HG02885 (cell line): Measurements from ENCODE around the gene LRRC1.
"Not testable (repeated sequence)": the region's sequence is repeated elsewhere in the genome, so short reads cannot be mapped to it uniquely, and the experiment has no call there.

Source experiments
- ATAC-seq: cut with Tn5 transposase; IDR thresholded peaks from one replicate; pipeline ENCODE4 v1.9.1; 2021; ENCODE audit warnings: mild to moderate bottlenecking; ENCODE audit not compliant: unreplicated experiment, poor library complexity

Gene LRRC1

DNA sequence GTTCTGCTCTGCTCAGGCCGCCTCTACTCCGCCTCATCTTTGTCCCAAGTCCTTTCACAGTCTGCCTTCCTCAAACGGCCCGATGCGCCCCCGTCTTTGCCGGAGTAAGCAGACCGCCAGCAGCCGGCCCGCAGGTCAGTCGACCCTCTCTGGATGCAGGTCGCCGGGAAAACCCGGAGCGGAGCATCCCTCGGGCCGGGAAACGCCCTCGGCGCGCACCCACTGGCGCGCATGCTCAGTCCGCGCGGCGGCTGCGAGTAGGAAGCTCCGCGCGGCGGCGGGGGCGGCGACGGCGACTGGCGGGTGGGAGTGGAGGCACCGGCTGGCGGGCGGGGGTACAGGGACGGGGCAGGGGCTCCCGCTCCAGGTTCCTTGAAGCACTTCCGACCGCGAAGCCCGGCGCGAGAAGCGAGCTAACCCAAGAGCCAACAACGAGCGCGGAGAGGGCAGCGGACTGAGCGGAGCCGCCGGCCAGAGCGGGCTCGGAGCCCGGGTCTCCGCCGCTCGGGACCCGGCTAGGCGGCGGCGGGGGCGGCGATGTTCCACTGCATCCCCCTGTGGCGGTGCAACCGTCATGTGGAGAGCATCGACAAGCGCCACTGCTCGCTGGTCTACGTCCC, at the start of gene LRRC1:
LRRC1 (plus strand) TSS at position 286 of the 620 bp plus-strand sequence; CDS start at position 538, 252 bp downstream.
- ATAC-seq = peak; percentile 84

DNA sequence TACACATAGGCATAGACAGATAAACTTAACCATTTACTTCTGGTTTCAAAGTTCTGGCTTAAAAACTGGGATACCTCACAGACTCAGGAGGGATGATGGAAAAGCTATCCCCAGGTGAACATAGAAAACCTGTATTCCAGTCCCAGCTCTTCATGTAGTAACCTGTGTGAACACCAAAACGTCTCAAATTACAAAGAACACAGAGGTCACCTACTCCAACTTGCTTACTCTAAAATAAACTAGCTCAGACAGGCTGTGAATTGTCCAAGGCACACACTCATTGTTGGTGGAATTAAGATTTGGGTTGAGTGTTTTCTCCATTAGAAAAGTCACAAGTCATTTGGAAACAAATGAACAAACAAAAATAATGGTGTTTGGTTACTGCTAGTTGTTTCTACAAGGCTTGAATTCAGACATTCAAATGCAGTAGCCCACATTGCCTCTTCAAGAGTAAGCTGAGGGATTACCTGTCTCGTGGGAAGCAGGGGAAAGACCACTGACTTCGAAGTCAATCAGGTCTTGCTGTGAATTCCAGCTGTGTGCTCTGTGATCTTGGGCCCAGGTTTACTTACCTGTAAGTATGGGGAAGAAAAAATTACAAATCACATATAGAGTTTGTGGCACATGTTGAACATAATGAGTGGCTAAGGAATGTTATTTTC, 48.2 kb upstream of the LRRC1 start:
- no peak for ATAC-seq

DNA sequence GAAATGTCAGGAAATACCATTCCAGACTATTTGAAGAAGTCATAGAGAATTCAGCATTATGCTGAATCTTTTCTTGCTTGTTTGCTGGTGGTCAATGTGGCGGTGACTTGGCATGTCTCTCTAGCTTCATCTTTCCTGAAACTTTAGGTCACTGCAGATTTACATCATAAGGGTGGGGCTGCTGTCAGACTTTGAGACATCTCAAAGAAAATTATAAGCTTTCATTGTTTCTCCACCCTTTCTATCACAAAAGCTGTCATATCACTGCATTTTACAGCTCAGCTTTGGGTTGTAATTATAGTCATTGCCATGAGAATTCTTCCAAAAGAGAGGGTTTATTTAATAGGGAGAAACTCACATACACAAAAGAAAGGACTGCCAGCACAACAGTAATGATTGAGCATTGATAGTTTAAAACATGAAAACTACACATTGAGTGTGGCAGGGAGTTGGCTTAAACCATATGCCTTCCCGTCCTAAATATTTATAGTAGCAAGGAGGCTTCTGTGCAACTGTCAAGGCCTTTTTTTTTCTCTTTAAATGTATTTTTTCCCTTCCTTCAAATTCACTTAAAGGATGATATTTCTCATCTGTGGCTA, 44.7 kb upstream of the LRRC1 start:
- no peak for ATAC-seq

DNA sequence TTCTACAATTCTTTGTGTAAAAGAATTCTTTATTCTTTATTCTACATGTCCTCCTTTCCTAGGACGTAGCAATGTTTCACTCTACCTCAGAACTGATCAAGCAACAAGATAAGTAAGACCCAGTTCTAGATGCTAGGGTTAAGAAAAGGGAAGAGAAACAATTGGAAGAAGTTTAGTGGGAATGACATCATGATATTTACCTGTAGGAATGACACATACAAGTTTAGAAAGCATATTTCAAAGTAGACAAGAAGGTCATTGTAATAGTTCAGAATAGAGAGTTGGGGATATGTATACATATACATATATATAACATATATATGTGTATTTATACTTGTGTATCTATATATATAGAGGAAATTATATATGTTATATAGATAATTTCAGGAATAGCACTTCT, 43.4 kb upstream of the LRRC1 start:
- no peak for ATAC-seq

DNA sequence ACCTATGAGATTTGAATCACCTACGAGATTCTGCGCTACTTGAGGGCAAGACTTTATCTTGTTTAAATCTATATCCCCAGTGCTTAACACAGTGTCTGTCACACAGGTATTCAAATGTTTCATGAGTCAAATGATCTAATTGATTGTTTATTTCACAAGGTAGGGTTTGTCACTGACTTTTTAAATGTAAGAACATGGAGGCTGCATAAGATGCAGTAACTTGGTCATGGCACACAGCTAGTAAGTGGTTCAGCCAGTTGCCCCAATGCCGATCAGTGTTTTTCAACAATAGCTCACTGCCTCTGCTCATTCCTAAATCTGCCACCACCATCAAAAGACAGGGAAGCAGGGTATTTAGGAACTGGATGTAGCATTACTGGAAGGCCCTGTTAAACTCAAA, 42.4 kb upstream of the LRRC1 start:
- ATAC-seq = no peak

DNA sequence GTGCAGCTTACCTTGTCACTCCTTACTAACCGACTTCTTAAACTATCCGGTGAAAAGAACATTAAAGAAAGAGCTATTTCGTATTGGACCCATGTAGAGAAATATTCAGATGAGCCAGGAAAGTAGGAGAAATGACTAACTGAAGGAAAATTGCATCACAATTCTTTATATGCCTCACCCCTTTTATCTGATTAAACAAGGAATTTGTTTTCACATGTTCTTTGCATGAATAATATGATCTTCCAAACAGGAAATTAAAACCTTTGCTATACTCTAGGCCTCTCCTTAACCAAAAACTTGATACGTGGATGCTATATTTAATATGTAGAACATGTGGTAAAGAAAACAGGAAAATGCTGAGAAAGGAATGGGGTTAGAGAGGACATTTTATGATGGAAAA, 41.9 kb upstream of the LRRC1 start:
- ATAC-seq = no peak

DNA sequence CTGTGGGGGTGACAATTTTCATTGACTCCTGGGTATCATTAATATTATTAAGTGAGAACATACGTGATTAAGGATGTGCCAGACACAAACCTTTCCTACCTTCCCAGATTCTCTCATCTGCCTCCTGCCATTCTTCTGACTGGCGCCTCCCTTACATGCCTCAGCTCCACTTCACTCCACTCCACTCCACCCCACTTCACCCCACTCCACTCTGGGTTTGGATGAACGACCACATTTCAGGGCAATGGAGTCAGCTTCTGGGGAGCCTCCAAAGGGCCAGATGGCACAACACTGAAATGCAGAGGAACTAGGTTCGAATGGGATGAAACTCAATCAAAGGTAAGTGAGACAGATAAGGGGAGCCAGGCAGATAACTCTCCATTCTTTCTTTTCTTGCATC, 40.5 kb upstream of the LRRC1 start:
- ATAC-seq = no peak

DNA sequence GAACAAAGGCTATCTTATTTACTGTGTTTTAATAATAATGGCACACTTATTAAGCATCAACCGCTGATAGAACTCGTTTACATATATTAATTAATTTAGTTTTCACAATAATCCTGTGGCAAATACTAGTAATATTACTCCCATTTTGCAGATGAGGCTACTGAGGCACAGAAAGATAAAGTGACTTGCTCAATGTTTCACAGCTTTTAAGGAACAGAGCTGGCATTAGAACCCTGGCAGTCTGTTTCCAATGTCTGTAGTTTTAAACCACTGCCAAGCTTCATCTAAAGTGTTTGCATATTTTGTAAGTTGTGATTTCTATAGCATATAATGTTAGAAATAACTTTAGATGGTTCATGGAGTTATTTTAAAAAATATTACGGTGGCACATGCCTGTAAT, 38.4 kb upstream of the LRRC1 start:
- no peak for ATAC-seq

DNA sequence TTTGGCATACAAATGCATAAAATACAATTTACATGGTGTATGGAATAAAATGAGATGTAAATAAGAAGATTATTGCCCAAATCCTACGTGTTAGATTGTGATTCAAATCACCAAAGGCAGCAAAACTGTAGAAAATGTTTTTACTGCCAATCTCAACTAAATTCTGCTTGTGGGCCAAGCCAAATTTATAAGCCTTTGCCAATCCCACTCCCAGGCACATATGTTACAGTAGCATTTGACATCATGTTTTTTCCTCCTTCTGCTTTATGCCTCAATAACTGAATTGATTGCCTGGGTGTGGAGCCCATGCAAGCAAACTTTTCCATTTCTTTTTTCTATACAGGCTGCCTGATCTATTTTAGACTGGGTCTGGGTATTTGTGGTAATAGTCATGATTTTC, 36.3 kb upstream of the LRRC1 start:
- no peak for ATAC-seq

DNA sequence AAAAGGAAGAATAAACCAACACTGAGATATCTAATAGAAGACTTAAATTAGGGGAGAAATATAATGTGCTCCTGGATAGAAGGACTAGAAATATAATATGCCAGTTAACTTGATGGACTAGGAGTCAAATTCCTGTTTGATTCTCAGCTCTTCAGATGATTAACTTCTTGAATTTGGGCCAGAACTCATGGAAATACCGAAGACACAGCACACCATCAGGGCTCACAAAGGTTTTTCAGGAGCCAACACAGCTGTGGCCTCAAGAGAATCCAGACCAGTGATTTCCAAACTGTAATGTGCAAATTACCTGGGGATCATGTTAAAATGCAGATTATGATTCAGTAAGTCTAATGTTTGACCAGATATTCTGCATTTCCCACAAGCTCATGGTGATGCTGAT, 33.8 kb upstream of the LRRC1 start:
- ATAC-seq = no peak

DNA sequence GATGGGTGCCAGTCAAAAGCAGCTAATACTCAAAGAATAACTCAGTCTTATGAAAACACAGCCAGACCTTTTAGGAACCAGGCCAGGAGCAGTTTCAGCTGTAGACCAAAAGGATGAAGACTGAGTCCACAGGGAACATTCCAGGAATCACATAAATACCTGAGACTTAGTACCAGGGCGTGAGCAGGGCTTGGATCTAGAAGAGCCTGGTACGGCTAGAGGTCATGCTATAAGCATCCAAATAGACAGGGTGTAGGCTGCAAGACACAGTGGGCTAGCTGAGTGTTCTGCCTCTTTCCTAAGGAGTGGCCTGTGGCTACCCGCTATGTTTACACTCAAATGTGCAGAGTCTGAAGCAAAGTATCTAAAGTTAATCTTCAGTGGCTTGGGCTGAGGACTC, 29.5 kb upstream of the LRRC1 start:
- ATAC-seq = no peak

DNA sequence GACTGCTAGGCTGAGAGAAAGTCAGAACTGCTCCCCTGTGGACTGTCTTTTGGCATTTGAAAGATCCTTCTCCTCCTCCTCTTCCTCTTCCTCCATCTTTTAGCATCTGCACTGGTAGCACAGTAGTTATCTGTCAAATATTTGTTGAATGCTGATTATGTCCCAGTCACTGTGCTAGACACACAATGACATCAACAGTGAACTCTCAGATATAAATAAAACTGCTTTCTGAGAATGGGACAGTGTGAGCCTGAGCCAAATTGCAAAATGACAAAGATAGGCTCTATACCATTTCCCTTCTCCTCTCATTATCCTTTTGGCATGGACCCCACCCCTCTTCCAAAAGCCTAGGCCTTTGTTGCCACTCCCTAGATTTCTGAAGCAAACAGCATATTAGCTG, 27.9 kb upstream of the LRRC1 start:
- no peak for ATAC-seq

DNA sequence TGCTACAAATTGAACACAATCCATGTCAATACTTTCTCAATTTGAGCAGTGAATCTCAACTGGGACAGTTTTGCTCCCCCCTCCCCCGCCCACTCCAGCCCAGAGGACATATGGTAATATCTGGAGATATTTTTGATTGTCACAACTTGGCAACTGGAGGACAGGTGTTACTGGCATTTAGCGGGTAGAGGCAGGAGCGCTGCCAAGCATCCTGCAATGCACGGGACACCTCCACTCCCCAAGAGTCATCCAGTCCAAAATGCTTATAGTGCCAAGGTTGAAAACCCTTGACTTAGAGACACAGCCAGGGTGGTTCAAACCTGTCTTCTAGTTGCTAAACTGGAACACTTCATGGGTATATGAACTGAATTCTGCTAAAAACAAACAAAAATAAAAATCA, 26.9 kb upstream of the LRRC1 start:
- no peak for ATAC-seq

DNA sequence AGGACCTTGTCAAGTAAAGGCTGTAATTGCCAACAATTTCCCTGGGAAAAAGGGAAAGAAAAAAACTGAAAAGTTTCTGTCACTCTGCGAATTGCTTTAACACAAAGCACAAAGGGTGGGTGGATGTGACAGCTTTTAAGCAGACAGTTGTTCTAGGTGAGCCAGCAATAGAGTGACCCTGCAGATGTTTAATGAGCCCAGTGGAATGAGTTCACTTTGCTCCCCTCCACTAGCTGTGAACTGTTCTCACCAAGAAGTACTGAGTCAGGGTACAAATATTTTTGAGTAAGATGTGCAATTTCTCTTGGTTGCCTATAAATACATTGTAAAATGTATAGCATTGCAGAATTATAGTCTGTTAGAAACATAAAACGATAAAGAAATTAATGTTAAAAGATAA, 26.2 kb upstream of the LRRC1 start:
- ATAC-seq = no peak

DNA sequence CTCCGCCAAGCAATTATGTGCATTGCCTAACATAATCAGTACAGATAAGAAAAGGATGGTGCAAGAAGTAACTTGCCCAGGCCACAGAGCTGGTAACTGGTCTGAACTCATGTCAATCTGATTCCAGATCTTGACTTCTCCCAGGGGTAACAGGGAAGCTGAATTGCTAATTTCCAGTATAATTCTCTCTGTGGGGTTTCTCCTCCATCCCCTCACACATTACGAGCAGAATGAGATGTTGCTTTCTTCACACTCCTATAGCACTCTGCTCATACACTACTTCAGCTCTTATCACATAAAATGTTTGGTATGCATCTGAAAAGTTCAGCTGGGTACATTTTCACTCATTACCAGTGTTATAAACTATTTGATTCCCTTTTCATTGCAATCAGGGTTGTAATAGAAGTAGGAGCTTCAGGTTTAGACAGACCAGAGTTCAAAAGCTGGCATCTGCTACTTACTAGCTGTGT, 24.0 kb upstream of the LRRC1 start:
- no peak for ATAC-seq

DNA sequence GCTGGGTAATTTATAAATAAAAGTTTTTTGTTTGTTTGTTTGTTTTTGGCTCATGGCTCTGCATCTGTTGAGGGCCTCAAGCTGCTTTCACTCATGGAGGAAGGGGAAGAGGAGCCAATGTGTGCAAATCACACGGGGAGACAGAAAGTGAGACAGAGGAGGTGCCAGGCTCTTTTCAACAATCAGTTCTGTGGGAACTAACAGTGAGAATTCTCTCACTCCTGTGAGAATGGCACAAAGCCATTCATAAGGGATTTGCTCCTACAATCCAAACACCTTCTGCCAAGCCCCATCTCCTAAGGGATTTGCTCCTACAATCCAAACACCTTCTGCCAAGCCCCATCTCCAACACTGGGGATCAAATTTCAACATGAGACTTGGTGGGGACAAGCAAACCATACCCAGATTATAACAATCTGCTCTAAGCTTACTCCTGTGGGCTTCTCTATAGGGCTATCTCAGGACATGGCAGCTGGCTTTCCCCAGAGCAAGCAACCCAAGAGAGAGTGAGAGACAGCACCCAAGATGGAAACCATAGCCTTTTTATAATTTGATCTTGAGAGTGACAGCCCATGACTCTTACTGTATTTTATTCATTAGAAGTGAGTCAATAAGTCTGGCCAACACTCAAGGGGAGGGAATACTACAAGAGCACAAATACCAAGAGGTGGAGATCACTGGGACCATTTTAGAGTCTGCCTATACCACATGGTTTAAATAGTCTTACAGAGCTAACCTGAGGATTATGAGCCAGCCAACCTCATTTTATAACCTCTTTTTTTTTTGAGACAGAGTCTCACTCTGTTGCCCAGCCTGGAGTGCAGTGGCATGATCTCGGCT, 22.8 kb upstream of the LRRC1 start:
- ATAC-seq = no peak

DNA sequence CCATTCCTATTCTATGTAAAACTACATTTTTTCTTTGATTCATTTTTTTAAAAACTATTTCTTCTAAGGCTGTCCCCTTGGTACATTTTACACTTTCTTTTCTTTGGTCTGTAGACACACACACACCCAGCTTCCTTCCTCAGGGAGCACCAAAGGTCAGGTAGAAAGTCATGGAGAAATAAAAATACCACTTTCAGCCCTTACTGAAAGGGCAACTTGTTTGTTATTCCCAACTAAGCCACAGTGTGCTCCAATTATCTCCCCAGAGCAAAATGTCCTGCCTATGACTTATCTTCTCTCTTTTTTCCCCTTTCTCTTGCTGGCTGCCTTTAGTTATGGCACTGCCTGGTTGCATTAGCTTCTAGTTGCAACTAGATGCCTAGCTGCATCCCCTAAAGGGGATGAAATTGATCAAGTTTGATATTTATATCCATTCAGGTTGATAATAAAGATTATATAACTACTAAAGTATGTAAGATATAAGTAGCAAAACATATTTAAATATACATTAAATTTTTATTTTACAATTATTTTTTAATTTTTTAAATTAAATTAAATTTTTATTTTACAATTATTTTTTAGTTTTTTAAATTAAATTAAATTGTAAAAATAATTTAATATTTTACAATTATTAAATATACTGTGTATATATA, 21.6 kb upstream of the LRRC1 start:
- ATAC-seq = no peak

DNA sequence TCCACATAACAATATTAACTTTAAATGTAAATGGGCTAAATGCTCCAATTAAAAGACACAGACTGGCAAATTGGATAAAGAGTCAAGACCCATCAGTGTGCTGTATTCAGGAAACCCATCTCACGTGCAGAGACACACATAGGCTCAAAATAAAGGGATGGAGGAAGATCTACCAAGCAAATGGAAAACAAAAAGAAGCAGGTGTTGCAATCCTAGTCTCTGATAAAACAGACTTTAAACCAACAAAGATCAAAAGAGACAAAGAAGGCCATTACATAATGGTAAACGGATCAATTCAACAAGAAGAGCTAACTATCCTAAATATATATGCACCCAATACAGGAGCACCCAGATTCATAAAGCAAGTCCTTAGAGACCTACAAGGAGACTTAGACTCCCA, 18.7 kb upstream of the LRRC1 start:
- not testable (repeated sequence) for ATAC-seq

DNA sequence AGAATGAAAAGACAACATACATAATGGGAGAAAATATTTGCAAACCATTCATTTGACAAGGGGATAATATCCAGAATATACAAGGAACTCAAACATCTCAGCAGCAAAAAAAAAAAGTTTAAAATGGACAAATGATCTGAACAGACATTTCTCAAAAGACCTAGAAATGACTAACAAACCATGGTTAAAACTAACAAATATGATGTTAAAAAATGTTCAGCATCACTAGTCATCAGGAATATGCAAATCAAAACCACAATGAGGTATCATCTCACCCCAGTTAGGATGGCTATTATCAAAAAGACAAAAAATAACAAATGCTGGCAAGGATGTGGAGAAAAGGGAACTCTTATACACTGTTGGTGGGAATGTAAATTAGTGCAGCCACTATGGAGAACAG, 9.8 kb upstream of the LRRC1 start:
- not testable (repeated sequence) for ATAC-seq

DNA sequence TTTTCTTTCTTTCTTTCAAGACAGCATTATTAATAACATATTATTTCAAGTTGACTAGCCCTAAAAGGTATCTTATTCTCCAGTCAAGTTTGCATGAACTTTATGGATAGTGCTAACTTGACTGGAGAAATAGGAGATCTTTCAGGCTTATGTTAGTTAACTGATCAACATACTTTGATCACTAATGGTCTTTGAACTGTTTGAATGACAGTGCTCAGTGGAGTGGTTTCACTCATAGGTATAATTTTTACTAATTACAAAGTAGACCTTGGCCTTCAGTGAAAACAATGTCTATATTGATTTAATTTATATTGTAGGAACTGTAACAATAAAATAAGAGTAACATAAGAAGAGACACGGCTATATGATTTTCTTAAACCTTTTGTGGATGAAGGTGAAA, 8.0 kb upstream of the LRRC1 start:
- ATAC-seq = no peak

DNA sequence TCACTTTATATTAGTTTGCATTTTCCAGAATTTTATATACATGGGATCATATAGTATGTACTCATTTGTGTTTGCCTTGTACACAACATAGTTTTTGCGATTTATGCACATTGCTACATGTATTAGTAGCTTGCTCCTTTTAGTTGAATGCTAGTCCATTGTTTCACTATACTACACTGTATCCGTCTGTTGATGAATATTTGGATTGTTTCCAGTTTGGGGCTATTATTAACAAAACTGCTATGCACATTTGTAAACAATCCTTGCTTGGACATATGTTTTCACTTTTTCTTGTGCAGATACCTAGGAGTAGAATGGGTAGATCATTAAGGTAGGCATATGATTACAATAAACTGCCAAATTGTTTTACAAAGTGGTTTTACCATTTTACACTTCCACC, 3.9 kb upstream of the LRRC1 start:
- ATAC-seq = no peak
